ENCODE results near the gene FGR.
A peak's percentile ranks its signal among the peaks of the same experiment; 100 is the strongest.
"Not testable (repeated sequence)": the region's sequence is repeated elsewhere in the genome, so short reads cannot be mapped to it uniquely, and the experiment has no call there.

Gene FGR

DNA sequence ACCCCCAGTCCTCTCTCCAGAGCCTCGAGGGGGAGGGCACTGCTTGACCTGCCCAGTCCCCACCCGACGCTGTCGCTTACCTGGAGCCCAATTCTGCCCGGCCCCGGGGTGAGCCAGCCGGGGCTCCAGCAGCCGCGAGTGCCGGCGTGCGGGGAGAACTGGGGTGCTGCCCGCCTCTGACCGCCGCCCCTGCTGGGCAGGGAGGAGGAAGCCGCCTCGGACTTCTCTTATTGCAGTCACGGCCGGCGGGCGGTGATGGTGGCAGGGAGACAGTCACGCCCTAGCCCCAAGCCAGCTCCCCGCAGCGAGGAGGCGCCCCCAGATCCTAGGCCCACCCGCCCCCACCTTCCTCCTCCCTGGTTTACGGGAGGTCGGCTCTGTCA, at the start of gene FGR:
Gene FGR, minus strand, starts transcription at position 201 of the 383 bp plus-strand sequence. CDS start 11,269 bp downstream, outside the sequence.
- DNase-seq (ENCODE audit: low spot score), result no peak

DNA sequence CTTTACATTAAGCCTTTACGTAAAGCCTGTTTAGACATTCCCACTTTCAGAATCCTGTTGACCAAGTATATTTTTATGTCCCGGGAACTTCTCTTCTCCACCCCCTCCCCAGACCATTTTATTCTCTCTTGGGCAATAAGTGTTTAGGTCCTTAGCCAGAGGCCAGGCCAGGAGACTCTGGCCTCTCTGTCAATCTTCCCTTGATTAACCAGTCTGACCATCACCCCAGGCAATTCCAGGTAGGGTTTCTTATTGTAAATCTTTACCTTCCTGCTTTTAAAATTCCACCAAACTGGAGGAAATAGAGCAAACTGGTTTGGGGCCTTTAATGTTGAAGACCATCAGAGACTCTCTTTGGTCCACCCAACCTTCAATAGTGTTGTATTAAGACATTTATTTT, 49.2 kb upstream of the FGR start:
- no peak for DNase-seq (ENCODE audit: low spot score)

DNA sequence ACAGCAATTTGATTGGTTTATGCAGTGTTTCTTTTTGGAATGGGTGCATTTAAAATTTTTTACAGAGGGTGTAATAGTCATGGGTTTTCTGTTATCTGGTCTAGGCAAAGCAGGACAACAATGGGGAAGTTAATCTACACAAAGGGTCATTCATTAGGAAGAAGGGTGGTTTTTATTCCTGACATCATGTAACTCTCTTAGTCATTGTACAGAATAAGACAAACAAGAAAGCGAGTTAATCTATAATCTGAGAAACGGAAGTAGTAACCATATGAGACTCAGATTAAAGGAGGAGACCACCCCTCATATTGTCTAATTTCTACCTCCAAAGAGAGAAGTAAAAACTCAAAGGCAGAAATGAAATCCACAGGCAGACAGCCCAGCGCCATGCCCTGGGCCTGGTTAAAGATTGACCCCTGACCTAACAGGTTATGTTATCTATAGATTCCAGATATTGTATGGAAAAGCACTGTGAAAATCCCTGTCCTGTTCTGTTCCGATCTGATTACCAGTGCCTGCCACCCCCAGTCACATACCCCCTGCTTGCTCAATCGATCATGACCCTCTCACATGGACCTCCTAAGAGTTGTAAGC, 47.5 kb upstream of the FGR start:
- DNase-seq (ENCODE audit: low spot score), result no peak

DNA sequence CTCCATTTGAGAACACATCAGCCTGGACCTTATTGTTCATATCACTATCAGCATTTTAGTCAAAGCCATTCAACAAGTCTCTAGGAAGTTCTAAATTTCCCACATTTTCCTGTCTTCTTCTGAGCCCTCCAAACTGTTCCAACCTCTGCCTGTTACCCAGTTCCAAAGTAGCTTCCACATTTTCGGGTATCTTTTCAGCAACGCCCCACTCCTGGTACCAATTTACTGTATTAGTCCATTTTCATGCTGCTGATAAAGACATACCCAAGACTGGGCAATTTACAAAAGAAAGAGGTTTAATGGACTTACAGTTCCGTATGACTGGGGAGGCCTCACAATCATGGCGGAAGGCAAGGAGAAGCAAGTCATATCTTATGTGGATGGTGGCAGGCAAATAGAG, 46.6 kb upstream of the FGR start:
- not testable (repeated sequence) for DNase-seq (ENCODE audit: low spot score)

DNA sequence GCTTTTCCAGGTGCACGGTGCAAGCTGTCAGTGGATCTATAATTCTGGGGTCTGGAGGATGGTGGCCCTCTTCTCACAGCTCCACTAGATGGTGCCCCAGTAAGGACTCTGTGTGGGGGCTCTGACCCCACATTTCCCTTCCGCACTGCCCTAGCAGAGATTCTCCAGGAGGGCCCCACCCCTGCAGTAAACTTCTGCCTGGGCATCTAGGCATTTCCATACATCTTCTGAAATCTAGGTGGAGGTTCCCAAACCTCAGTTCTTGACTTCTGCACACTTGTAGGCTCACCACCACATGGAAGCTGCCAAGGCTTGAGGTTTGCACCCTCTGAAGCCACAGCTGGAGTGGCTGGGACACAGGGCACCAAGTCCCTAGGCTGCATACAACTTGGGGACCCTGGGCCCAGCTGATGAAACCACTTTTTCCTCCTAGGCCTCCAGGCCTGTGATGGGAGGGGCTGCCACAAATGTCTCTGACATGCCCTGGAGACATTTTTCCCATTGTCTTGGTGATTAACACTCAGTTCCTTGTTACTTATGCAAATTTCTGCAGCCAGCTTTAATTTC, 45.3 kb upstream of the FGR start:
- DNase-seq (ENCODE audit: low spot score), result not testable (repeated sequence)

DNA sequence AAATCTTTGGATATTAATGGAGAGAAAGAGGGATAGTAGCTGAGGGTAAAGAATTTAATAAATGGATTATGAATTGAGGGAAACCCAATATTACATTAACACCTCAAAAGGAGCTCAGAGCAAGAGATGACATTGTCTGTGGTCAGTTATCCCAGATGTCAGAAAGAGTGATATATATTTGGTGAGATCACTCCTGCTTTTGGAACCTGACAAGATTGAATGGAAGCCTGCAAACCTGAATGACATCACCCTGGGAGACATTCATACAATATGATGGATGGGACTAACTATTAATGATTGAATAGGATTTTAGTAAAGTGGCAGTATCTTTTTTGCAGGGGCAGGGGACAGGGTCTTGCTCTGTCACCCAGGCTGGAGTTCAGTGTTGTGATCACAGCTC, 43.8 kb upstream of the FGR start:
- no peak for DNase-seq (ENCODE audit: low spot score)

DNA sequence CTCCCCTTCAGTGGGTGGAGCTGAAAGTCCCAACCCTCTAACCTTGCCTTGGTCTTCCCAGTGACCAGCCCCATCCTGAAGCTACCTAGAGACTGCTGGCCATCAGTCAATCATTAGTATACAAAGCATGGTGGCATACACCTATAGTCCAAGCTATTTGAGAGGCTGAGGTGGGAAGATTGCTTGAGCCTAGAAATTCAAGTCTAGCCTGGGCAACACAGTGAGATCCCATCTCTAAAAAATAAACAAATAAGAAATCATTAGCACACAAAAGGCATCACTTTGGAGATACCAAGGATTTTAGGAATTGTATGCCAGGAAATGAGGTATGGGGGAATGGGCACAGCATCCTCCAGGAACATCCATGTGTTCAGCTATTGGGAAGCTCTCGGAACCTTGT, 41.4 kb upstream of the FGR start:
- no peak for DNase-seq (ENCODE audit: low spot score)

DNA sequence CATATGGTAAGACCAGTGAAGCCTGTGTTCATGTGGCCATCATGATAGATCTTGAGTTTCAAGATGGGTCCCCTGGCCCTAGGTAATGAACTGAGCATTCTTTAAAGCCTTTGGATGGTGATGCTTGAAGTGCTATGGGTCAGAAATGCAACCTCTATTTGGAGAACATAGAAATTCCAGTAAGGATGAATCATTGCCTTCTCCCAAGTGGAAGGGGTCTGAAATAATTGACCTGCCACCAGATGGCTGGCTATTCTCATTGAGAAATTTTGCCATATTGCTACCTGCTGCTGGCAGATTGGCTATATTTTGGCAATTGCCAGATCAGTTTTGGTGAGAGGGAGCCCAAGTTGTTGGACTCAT, 37.7 kb upstream of the FGR start:
- DNase-seq (ENCODE audit: low spot score), result peak; percentile 49

DNA sequence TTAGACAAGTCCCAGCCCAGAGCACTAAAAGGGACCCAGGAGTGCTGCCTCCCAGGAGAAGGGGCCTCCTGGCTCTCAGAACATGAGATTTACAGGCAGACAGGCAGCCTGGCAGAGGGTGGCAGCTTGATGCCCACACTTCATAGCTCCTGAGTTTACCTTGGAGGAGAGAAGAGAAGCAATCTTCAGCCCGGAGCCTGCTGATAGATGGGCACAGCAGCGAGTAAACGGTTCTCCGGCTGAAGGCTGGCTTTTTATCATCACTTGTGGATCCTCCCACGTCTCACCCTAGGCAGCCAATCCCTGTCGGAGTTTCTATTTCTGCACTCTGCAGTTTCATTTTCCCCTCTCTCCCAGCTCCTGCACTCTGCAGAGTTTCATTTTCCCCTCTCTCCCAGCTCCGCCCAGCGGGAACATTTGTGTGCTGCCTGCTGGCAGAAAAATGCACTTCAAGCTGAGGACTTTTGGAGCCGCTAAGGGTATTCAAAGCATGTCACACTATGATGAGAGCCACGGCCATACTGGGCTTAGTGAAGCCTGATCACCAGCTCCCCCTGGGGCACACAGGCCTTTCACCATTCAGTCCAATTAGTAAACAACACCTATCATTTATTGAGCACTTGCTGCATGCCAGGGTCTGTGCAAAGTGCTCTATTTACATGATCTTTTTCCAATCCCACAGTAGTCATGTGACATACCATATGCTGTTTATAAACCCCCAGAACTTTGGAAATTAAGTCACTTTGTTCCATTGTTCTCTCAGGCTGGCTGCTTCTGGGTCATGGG, 37.2 kb upstream of the FGR start, which contains the start of gene IFI6:
Gene IFI6, minus strand, starts transcription at position 229 of the 786 bp plus-strand sequence. CDS start 2,878 bp downstream, outside the sequence.
- DNase-seq (ENCODE audit: low spot score), result peak; percentile 99

DNA sequence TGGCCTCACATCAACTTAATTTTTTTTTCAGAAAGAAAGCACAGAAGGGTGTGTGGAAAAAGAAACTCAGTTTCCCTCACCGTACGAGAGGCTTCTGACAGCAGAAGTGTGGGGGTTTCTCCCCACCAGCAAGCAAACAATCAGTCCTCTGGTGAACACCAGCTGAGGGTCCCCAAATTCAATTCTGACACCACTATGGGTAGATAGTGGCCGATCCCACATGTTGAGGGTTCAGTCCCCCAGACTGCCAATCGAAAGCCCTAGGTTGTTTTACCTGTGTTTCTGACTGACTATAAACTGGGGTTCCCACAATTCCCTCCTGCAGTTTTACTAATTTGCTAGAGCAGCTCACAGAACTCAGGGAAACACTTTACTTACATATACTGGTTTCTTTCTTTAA, 34.9 kb upstream of the FGR start:
- no peak for DNase-seq (ENCODE audit: low spot score)

DNA sequence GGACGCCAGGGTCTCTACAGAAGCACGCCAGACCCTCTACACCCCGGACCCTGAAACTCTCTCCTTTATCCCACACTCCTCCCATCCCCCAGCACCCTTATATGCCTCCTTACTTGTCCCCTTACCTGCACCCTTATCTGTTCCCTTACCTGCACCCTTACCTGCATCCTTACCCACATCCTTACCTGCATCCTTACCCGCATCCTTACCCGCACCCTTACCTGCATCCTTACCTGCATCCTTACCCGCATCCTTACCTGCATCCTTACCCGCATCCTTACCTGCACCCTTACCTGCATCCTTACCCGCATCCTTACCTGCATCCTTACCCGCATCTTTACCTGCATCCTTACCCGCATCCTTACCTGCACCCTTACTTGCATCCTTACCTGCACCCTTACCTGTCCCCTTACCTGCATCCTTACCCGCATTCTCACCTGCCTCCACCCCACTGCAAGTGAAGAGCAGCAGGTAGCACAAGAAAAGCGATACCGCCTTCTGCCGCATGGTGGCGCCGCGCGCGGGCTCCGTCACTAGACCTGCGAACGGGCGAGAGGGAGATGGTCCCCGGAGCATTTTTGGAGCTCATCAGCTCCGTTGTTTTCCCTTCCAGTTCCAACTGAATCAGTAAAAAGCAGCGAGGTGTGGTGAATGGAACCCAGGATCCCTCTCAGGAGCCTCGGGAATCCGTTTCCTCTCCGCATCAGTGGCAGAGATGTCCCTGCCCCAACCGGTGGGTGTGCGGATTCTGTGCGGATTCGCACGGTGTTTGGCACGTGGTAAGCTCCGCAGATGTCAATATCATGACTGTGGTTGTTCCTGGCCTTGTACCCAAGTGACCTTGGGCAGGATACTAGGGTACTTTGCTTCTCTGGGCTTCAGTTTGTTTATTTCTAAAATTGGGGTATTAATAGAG, 34.1 kb upstream of the FGR start:
- DNase-seq (ENCODE audit: low spot score), result peak; percentile 64

DNA sequence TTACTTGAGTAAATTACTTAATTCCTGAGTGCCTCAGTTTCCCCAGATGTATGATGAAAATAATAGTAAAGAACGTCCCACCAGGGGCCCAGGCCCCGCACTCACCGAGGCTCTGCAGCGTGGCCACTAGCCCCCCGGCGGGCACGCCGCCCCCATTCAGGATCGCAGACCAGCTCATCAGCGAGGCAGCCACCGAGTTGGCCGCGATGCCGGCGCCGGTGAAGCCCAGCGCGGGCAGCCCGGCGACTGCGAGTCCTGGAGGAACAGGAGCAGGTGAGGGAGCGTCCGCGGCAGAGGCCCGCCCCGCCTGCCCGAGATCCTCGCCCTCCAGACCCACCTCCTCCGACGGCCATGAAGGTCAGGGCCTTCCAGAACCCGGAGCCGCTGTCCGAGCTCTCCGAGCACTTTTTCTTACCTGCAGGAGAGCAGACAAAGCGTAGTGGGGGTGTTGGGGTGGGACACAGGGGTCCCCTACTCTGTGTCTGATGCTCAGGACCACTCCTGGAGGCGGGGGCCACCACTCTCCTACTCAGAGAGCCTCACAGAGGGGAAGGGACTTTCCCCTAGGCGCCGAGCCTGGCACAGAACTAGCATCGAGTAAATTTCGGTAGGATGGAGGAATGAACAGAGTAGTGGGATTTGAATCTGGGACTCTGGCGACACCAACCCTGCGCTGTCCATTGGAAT, 33.3 kb upstream of the FGR start:
- no peak for DNase-seq (ENCODE audit: low spot score)

DNA sequence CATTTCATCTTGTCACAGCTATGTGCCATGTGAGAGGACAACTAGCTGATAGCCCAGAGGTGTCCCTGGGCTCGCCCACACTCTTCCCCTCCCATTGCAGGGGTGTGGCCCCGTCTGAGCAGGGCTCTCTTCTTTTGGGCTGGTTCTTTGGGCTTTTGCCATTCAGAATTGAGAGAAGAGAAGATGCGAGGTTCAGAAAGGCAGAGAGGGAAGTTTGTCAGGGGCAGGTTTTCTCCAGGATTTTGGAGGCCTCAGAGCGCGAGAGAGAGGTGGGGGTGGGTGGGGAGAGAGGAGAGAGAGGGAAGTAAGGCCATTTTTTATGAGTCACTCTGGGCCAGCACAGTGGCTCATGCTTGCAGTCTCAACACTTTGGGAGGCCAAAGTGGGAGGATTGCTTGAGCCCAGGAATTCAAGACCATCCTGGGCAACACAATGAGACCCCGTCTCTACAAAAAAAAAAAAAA, 31.8 kb upstream of the FGR start:
- no peak for DNase-seq (ENCODE audit: low spot score)

DNA sequence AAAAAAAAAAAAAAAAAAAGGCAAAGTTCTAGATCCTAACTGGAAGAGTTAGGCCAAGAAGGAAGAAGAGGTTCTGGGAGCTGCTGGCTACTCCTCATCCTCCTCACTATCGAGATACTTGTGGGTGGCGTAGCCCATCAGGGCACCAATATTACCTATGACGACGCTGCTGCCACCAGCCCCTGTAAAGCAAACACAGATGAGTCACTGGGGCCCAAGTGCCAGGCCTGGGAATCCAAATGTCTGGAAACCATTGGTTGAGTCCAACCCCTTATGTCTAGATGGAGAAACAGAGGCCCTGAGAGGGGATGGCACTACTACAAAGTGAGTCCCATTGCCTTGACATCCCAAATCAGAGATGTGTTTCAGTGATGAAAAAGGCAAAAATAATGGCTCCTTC, 31.3 kb upstream of the FGR start:
- DNase-seq (ENCODE audit: low spot score), result no peak

DNA sequence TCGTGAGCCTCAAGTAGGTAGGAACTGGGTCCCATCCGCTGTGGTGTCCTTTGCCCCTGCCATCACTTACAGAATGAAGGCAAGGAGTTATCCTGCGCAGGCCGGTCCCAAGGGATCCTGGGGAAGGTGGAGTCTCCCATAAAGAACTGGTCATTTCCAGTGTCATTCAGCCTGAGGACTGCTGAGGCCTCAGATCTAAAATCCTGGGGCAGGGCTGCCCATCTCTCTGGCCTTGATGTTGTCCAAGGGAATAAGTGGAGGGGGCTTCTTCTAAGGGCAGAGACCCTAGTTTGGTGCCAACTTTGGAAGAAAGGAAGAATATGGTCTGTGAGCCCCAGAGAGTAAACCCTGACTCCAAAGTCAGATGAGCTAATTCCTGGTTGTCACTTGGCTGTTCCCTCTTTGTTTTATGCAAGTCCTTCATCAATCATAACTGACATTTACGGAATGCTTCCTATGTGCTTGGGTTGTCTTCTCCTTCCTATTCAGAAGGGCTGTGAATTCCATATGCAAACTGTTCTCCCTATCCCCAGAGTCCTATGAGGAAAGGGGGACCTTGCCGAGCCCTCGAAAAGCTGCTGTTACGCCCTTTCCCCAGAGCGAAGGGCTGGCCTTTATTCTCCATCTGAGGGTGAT, 30.1 kb upstream of the FGR start:
- no peak for DNase-seq (ENCODE audit: low spot score)

DNA sequence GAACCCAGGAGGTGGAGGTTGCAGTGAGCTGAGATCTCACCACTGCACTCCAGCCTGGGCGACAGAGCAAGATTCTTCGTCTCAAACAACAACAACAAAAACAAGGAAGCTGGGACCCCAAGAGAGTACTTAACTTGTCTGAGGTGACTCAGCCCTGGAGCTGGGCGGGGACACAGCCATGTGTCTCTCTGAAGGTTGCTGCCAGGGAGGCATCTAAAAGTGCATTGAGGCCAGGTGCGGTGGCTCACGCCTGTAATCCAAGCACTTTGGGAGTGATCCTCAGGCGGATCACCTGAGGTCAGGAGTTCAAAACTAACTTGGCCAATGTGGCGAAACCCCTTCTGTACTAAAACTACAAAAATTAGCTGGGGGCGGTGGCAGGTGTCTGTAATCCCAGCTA, 29.3 kb upstream of the FGR start:
- DNase-seq (ENCODE audit: low spot score), result no peak

DNA sequence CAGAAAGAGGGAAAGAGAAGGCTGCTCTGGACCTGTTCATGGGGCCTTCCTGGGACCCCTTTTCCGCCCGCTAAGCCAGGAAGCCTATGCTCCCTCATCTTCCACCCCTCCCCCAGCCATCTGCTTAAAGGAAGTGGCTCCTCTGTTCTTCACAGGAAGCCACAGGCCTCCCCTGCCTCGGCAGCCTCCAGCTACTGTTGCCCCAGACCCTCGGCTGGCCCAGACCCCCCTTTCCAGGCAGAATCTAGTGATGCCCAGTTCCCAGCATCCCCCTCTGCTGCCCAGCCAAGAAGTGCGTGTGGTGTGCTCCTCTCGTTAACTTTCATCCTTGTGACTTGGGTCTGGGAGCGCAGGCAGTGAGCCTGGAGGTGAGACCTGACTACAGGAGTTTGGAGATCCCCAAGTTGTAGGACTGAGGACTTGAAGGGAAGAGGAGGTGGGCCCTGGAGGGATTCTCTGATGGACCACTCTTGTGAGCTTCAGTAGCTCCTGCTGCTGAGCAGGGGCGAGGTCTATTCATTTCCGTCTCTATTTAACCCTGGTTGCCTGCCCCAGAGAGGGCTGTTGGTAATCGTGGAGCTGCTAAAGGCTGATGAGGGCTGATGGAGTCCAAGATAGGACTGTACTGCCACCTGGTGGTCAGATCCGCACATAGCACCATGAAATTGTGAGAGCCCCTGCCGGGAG, 27.9 kb upstream of the FGR start:
- peak; percentile 76 for DNase-seq (ENCODE audit: low spot score)

DNA sequence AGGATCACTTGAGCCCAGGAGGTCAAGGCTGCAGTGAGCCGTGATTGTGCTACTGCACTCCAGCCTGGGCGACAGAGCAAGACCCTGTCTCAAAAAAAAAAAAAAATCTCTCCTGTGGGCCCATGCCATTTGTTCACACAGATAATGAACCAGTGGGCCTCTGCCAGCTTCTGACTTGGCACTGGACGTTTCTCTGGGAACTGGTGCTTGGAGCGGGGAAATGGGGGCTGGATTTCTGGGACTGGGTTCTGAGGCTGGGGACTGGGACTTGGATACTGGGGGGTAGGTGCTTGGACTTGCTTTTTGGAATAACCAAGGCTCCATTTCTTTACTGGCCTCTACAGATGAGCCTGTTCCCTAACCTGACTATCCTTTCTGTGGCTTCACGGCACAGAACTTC, 27.3 kb upstream of the FGR start:
- no peak for DNase-seq (ENCODE audit: low spot score)

DNA sequence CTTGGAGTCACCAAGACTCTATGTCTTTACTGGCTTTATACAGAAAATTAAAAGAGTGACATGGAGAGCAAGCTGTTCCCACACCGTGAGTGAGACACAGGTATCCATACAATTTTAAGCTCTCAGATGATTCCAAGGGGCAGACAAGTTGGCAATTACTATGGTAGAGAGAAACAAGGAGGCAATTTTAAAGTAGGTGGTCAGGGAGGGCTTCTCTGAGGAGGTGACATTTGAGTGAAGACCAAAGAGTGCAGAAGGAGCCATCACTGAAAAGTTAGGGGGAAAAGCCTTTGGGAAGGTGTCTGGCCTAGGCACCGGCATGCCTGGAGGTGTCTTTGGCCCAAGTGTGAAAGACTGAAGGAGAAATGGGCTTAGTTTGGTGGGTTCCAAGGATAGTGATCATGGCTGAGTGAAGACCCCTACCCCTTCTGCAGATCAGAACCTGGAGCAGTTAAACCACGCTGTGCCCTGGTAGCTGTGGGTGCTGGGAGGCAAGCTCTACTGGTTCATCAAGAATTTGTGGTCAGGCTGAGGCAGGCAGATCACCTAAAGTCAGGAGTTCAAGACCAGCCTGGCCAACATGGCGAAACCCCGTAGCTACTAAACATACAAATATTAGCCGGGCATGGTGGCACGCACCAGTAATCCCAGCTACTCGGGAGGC, 26.6 kb upstream of the FGR start:
- no peak for DNase-seq (ENCODE audit: low spot score)

DNA sequence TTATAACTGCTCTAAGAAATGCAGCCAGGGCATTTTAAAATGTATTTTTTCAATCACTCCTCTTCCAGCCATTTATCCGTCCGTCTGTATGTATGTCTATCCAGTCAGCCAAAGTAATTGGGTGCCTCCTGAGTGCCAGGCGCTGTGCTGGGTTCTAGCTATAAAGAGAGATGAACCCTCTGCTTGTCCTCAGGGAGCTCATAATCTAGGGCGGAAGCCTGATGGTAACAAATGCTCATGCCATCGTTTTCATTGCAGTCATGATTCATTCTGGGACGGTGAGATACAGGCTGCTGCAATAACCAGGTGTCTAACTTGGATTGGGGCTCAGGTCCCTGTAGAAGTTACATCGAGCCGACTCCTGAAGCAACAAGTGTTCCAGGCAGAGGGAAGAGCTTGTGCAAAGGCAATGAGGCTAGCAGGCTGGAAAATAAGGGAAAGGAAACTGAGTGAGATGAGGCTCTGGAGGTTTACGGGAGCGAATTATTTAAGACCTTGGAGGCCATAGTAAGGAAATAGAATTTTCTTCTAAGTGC, 25.4 kb upstream of the FGR start:
- DNase-seq (ENCODE audit: low spot score), result no peak

All from AG08395 (cell line).